HEK293T (cell line): Measurements from ENCODE around the gene KLK10.

Source experiments
- BHLHE40 ChIP-seq: fragments of 450-650 bp; IDR thresholded peaks from 2 replicates; pipeline ENCODE4 v1.6.1; 2016; ENCODE audit warnings: mild to moderate bottlenecking, moderate library complexity, borderline replicate concordance
- CTBP1 ChIP-seq: fragments of 450-650 bp; IDR thresholded peaks from 2 replicates; pipeline ENCODE4 v1.6.1; 2016; ENCODE audit warnings: borderline replicate concordance
- ELF4 ChIP-seq: fragments of 450-650 bp; IDR thresholded peaks from 2 replicates; pipeline ENCODE4 v1.6.1; 2017; ENCODE audit warnings: antibody characterized with exemption
- HDGF ChIP-seq: fragments of 450-650 bp; IDR thresholded peaks from 2 replicates; pipeline ENCODE4 v1.6.1; 2017; ENCODE audit warnings: antibody characterized with exemption, borderline replicate concordance
- L3MBTL2 ChIP-seq: fragments of 450-650 bp; conservative IDR thresholded peaks from 2 replicates; pipeline ENCODE4 v1.6.1; 2016; ENCODE audit warnings: mild to moderate bottlenecking
- SUZ12 ChIP-seq: fragments of 450-650 bp; IDR thresholded peaks from 2 replicates; pipeline ENCODE4 v1.6.1; 2016; ENCODE audit warnings: mild to moderate bottlenecking

DNA sequence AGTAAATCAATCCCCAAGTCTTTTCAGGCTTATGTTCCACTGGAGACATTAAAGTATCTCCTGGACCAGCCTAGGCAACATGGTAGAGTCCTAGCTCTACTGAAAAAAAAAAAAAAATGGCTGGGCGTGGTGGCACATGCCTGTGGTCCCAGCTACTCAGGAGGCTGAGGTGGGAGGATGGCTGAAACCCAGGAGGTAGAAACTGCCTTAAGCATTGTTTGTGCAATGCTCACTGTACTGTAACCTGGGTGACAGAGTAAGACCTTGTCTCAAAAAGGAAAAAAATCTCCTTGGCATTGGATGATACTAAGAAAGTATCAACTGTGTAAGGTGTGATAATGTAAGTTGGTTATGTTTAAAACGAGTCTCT lies 26.9 kb downstream of the KLK10 start:
- no peak for TF ChIP-seq L3MBTL2
- no peak for TF ChIP-seq SUZ12
- no peak for TF ChIP-seq BHLHE40
- no peak for TF ChIP-seq CTBP1
- no peak for TF ChIP-seq ELF4
- TF ChIP-seq HDGF: no peak
